Endothelial cell of hepatic sinusoid (primary cell): ENCODE results near the gene A3GALT2.

ENCODE experiments used
- in situ Hi-C: cut with HindIII; loops from 2 replicates; pipeline ENCODE4 v1.10.0; 2017; ENCODE audit warnings: low sequenced_read_pairs

Gene A3GALT2

DNA sequence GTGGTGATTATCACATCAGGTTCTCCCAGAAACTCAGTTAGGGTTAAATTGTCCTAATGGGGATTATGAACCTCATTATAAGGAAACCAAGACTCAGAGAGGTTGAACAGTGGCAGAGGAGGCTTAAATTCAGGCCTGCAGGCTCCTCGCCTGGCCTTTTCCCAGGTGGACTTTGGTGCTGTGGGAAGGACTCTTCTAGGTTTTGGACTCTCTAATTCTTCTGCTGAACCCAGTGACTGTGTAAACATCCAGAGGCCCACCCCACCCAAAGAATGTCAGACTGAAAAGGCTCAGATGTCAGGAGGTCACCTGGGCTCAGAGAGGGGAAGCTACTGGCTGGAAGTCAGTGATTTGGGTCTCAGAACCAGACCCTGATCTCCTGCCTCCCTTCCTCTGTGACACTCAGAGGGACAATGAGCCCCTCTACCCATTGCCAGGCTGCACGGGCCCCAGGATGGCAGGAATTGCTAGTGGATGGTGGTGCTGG, 62.1 kb downstream of the A3GALT2 start:
- in situ Hi-C loops, result no loop called here

DNA sequence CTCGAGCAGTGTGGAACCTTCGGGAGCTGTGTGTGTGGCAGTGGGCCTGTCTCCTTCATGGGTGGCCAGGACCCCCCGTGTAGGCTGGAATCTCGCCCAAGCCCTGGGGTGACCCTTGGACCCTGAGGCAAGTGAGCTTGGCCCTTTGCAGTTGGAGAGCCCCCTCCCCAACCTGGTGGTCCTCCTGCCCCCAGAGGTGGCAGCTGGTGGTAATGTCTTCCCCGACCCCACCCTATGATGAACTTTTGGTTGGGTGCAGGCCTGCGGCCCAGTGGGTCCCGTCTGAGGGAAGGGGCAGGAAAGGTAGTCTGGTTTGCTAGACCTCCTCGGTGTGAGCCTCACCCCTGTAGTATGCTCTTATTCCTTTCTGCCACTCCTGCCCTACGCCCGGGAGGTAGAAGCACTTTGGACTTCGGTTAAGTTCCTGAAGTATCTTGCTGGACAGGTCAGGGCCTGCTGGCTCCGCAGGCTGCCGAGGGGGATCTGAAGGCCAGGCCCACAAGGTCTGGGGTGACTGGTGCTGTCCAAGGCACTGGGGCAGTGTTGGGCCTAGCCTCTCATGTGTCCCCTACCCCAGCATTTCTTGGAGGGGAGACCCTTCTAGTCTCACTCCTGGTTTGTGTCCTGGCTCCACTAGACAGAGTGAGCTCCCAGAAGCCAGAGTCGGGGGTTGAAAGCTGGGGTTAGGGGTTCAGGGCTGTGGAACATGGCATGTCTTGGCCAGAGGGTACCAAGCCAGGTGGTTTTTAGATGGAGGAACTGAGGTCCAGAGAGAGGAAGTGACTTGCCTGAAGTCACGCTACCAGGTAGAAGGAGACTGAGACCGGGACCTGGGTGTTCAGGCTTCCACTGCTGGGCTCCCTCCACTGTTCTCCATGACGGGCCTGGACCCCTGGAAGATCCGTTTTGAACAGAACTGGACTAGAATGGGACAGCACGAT, 62.9 kb downstream of the A3GALT2 start:
- in situ Hi-C loops, result no loop called here

DNA sequence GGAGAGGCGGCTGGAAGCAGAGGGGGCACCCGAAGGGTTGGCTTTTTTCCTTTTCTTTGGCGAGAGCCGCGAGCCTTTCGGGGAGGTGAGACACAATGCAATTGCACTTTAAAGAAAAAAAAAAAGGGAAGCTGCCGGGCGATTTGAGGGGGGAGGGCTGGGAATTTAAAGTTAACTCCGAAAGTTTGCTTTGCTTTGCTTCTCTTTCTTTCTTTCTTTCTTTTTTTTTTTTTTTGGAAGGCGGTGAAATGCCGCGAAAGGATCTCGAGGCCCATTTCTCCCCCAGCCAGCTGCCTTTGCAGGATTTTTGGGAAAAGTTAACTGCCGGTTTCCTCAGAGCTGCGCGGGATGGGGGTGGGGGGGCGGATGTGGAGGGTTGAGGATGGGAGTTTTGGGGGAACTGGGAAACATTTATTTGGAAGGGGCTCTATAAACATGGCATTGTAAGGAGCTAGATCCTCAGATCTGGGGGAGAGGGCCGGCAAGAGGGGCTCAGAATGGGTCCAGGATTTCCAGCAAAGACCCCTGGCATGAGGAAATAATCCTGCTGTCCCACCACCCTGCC, 63.6 kb downstream of the A3GALT2 start:
- in situ Hi-C loops, result no loop called here
